K562 (cell line): ENCODE measurements around the gene CCDC106. TPM values are rescaled to one million over a fixed set of nuclear protein-coding genes. Genes with fewer than 3 reads are reported as not detected.

Experiments used
- CTBP1 ChIP-seq: fragments of 450-650 bp; IDR thresholded peaks from 2 replicates; pipeline ENCODE4 v1.6.1; 2016; ENCODE audit warnings: borderline replicate concordance
- DPF2 ChIP-seq: fragments of 450-650 bp; IDR thresholded peaks from 2 replicates; pipeline ENCODE4 v1.6.1; 2016
- ESRRA ChIP-seq: fragments of 450-650 bp; IDR thresholded peaks from 2 replicates; pipeline ENCODE4 v1.6.1; 2014; ENCODE audit warnings: low read depth, mild to moderate bottlenecking, moderate library complexity, borderline replicate concordance
- FOXA3 ChIP-seq, 2 experiments: fragments of 450-650 bp in 1 of 2; sonication (generic) in 1 of 2; formaldehyde crosslinking; IDR thresholded peaks in 1 of 2; conservative IDR thresholded peaks in 1 of 2; 2 replicates each; pipeline versions ENCODE4 v1.4.0 to v1.8.0; 2020 to 2022; ENCODE audit warnings: mild to moderate bottlenecking in 2 of 2, missing genetic modification reagents in 1 of 2
- LARP7 ChIP-seq: fragments of 450-650 bp; IDR thresholded peaks from 2 replicates; pipeline ENCODE4 v1.6.1; 2016
- MCM7 ChIP-seq, 2 experiments: fragments of 450-650 bp; IDR thresholded peaks; 2 replicates each; pipeline ENCODE4 v1.6.1; 2016 to 2018
- MLX ChIP-seq, 2 experiments: fragments of 450-650 bp in 1 of 2; sonication (generic) in 1 of 2; formaldehyde crosslinking; conservative IDR thresholded peaks; 2 replicates each; pipeline versions ENCODE4 v1.4.0 to v1.8.1; 2020 to 2022; ENCODE audit warnings: mild to moderate bottlenecking in 1 of 2, missing genetic modification reagents in 1 of 2
- RBM15 ChIP-seq: fragments of 200-400 bp; formaldehyde crosslinking; IDR thresholded peaks from 2 replicates; pipeline ENCODE4 v1.6.1; 2018; ENCODE audit warnings: mild to moderate bottlenecking, low read length, moderate library complexity; ENCODE audit not compliant: insufficient read depth
- SP1 ChIP-seq: sonication (generic); formaldehyde crosslinking; IDR thresholded peaks from 2 replicates; pipeline ENCODE4 v1.8.1; 2022; ENCODE audit warnings: mild to moderate bottlenecking, missing genetic modification reagents
- SRSF7 ChIP-seq: fragments of 200-400 bp; formaldehyde crosslinking; optimal IDR thresholded peaks from 2 replicates; pipeline ENCODE3; 2017; ENCODE audit warnings: mild to moderate bottlenecking, low read depth, low read length
- TAF1 ChIP-seq: IDR thresholded peaks from 2 replicates; pipeline ENCODE4 v1.6.1; 2011; ENCODE audit warnings: mild to moderate bottlenecking, low read length, moderate library complexity; ENCODE audit not compliant: insufficient read depth, control insufficient read depth, severe bottlenecking; ENCODE audit errors: extremely low read depth
- THRAP3 ChIP-seq: fragments of 450-650 bp; IDR thresholded peaks from 2 replicates; pipeline ENCODE4 v1.6.1; 2016; ENCODE audit warnings: mild to moderate bottlenecking, inconsistent platforms, borderline replicate concordance
- TRIM28 ChIP-seq: fragments of 450-650 bp; IDR thresholded peaks from 2 replicates; pipeline ENCODE4 v1.6.1; 2017
- XRCC5 ChIP-seq: fragments of 200-400 bp; formaldehyde crosslinking; IDR thresholded peaks from 2 replicates; pipeline ENCODE4 v1.6.1; 2017; ENCODE audit warnings: low read depth, mild to moderate bottlenecking, low read length
- ZNF140 ChIP-seq: fragments of 250-450 bp; sonication (Bioruptor Pico); IDR thresholded peaks from 2 replicates; pipeline ENCODE4 v1.8.0; 2021; ENCODE audit warnings: moderate library complexity, mild to moderate bottlenecking, inconsistent platforms
- ZNF217 ChIP-seq: sonication (generic); formaldehyde crosslinking; IDR thresholded peaks from 2 replicates; pipeline ENCODE4 v1.8.0; 2022; ENCODE audit warnings: mild to moderate bottlenecking, missing genetic modification reagents
- ZNF639 ChIP-seq, 2 experiments: fragments of 200-800 bp in 1 of 2; sonication (Bioruptor generic) in 1 of 2; sonication (generic) in 1 of 2; formaldehyde crosslinking in 1 of 2; IDR thresholded peaks in 1 of 2; conservative IDR thresholded peaks in 1 of 2; 2 replicates each; pipeline versions ENCODE4 v1.5.0 to v1.6.1; 2016 to 2020; ENCODE audit warnings: missing compliant biosample characterization in 1 of 2, missing genetic modification characterization in 1 of 2, missing genetic modification reagents in 1 of 2
- polyA plus RNA-seq, 8 experiments: library from polyadenylated mRNA; depleted of rRNA in 4 of 8; stranded (reverse) in 5 of 8; unstranded in 3 of 8; fragments of >200 nt; fragmentation: Nextera tagmentation in 2 of 8; fragmentation: Illumina TruSeq in 1 of 8; extraction: Ambion mirVana in 2 of 8; extraction: Trizol in 1 of 8; gene quantifications; 2 replicates each; pipeline versions ENCODE4 v1.2.1 to v1.2.3, GENCODE V29; 2011 to 2014; ENCODE audit warnings: inconsistent platforms in 1 of 8, missing spikeins in 1 of 8
- total RNA-seq, 7 experiments: library from RNA; depleted of rRNA in 6 of 7; stranded (reverse); fragments of >200 nt in 6 of 7; fragmentation: Illumina TruSeq in 2 of 7; extraction: Trizol in 2 of 7; gene quantifications; 2 replicates each; pipeline versions ENCODE4 v1.2.1 to v1.2.3, GENCODE V29; 2011 to 2021; ENCODE audit warnings: low replicate concordance in 1 of 7
- TF ChIP-seq, protein P1 (sequence below): fragments of 450-650 bp; formaldehyde crosslinking; IDR thresholded peaks from 2 replicates; pipeline ENCODE4 v1.4.0; 2020; ENCODE audit warnings: mild to moderate bottlenecking, moderate library complexity
- TF ChIP-seq, protein P2 (sequence below): IDR thresholded peaks from 2 replicates; pipeline ENCODE4 v1.6.1; 2011; ENCODE audit warnings: borderline replicate concordance, low read depth, mild to moderate bottlenecking, moderate library complexity, low read length; ENCODE audit not compliant: insufficient read depth, poor library complexity, severe bottlenecking
- TF ChIP-seq, protein P3 (sequence below): fragments of 450-650 bp; formaldehyde crosslinking; IDR thresholded peaks from 2 replicates; pipeline ENCODE4 v1.4.0; 2022; ENCODE audit warnings: mild to moderate bottlenecking, moderate library complexity
- TF ChIP-seq, protein P4 (sequence below): fragments of 250-450 bp; sonication (Bioruptor Pico); IDR thresholded peaks from 2 replicates; pipeline ENCODE4 v1.8.0; 2022; ENCODE audit warnings: inconsistent platforms, mild to moderate bottlenecking, moderate library complexity, borderline replicate concordance

Gene CCDC106
- total and polyA plus RNA-seq, 9 of the 15 experiments (the other 6 are each of a cell fraction or from before 2014, with no cell fraction given) = 0.10 to 27.5 (median 15.0) TPM; not detected in 1

GRCh38 chr19:55672418-55672817, 24.4 kb downstream of the CCDC106 start (continued):
- TF ChIP-seq ZNF217 (CRISPR knock-in tag) = no peak
- TF ChIP-seq CTBP1 = 0 out of 2 replicates have a peak, but pooled peaks have one; percentile 33
- TF ChIP-seq, protein P1, sequence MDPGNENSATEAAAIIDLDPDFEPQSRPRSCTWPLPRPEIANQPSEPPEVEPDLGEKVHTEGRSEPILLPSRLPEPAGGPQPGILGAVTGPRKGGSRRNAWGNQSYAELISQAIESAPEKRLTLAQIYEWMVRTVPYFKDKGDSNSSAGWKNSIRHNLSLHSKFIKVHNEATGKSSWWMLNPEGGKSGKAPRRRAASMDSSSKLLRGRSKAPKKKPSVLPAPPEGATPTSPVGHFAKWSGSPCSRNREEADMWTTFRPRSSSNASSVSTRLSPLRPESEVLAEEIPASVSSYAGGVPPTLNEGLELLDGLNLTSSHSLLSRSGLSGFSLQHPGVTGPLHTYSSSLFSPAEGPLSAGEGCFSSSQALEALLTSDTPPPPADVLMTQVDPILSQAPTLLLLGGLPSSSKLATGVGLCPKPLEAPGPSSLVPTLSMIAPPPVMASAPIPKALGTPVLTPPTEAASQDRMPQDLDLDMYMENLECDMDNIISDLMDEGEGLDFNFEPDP (CRISPR knock-in tag) = no peak
- no peak for TF ChIP-seq SRSF7
- no peak for TF ChIP-seq RBM15
- no peak for TF ChIP-seq ZNF639 (CRISPR knock-in tag; conservative IDR thresholded peaks at IDR 0.05 in 1 of 2, IDR thresholded peaks at IDR 0.05 in 1 of 2)
- no peak for TF ChIP-seq FOXA3 (CRISPR knock-in tag; conservative IDR thresholded peaks at IDR 0.05 in 1 of 2, IDR thresholded peaks at IDR 0.05 in 1 of 2)
- TF ChIP-seq, protein P2, sequence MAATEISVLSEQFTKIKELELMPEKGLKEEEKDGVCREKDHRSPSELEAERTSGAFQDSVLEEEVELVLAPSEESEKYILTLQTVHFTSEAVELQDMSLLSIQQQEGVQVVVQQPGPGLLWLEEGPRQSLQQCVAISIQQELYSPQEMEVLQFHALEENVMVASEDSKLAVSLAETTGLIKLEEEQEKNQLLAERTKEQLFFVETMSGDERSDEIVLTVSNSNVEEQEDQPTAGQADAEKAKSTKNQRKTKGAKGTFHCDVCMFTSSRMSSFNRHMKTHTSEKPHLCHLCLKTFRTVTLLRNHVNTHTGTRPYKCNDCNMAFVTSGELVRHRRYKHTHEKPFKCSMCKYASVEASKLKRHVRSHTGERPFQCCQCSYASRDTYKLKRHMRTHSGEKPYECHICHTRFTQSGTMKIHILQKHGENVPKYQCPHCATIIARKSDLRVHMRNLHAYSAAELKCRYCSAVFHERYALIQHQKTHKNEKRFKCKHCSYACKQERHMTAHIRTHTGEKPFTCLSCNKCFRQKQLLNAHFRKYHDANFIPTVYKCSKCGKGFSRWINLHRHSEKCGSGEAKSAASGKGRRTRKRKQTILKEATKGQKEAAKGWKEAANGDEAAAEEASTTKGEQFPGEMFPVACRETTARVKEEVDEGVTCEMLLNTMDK = no peak
- TF ChIP-seq THRAP3 = no peak
- TF ChIP-seq TRIM28 = no peak
- no peak for TF ChIP-seq MCM7 (IDR thresholded peaks at IDR 0.05)
- TF ChIP-seq MLX (CRISPR knock-in tag; conservative IDR thresholded peaks at IDR 0.05) = no peak
- TF ChIP-seq LARP7 = no peak
- TF ChIP-seq DPF2 = peak; percentile 70
- no peak for TF ChIP-seq ZNF140 (CRISPR knock-in tag)
- TF ChIP-seq, protein P3, sequence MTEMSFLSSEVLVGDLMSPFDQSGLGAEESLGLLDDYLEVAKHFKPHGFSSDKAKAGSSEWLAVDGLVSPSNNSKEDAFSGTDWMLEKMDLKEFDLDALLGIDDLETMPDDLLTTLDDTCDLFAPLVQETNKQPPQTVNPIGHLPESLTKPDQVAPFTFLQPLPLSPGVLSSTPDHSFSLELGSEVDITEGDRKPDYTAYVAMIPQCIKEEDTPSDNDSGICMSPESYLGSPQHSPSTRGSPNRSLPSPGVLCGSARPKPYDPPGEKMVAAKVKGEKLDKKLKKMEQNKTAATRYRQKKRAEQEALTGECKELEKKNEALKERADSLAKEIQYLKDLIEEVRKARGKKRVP (CRISPR knock-in tag) = no peak
- no peak for TF ChIP-seq TAF1
- TF ChIP-seq SP1 (CRISPR knock-in tag) = no peak
- no peak for TF ChIP-seq ESRRA
- TF ChIP-seq, protein P4, sequence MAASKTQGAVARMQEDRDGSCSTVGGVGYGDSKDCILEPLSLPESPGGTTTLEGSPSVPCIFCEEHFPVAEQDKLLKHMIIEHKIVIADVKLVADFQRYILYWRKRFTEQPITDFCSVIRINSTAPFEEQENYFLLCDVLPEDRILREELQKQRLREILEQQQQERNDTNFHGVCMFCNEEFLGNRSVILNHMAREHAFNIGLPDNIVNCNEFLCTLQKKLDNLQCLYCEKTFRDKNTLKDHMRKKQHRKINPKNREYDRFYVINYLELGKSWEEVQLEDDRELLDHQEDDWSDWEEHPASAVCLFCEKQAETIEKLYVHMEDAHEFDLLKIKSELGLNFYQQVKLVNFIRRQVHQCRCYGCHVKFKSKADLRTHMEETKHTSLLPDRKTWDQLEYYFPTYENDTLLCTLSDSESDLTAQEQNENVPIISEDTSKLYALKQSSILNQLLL (CRISPR knock-in tag) = no peak
- no peak for TF ChIP-seq XRCC5
